GM18511 (cell line): ENCODE results near the gene IQUB.
"Not testable (repeated sequence)": the region's sequence is repeated elsewhere in the genome, so short reads cannot be mapped to it uniquely, and the experiment has no call there.

ENCODE experiments used
- ATAC-seq: cut with Tn5 transposase; IDR thresholded peaks from one replicate; pipeline ENCODE4 v1.9.1; 2021; ENCODE audit warnings: mild to moderate bottlenecking, moderate library complexity; ENCODE audit not compliant: unreplicated experiment

The IQUB gene

DNA sequence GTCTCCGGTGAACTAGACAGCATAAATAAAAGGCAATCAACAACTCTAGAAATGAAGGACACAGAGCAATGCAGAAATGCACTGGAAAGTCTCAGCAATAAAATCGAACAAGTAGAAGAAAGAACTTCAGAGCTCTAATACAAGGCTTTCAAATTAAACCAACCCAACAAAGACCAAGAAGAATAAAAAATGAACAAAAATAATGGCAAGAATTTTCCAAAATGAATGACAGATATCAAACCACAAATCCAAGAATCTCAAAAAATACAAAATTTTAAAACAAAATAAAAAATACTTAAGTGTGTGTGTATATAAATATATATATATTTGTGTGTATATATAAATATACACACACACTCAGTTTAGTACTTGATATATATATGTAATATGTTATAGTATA, 110.8 kb downstream of the IQUB start:
- ATAC-seq: no peak

DNA sequence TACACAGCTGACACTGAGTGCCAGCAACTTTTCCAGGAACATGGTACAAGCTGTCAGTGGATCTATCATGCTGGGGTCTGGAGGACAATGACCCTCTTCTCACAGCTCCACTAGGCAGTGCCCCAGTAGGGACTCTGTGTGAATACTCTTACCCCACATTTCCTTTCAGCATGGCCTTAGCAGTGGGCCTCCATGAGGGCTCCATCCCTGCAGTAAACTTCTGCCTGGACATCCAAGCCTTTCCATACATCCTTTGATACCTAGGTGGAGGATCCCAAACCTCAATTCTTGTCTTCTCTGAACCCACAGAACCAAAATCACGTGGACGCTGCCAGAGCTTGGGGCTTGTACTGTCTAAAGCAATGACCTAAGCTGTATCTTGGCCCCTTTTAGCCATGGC, 116.8 kb downstream of the IQUB start:
- ATAC-seq: no peak

- ATAC-seq: no peak
Observed at GRCh38 chr7:123415625-123416024, 118.8 kb downstream of the IQUB start.

GRCh38 chr7:123410273-123410904, 124.0 kb downstream of the IQUB start:
- no peak for ATAC-seq

GRCh38 chr7:123407951-123408350, 126.4 kb downstream of the IQUB start:
- ATAC-seq: not testable (repeated sequence)
